HepG2 (cell line): ENCODE results near the gene GNMT. TPM values are rescaled to one million over a fixed set of nuclear protein-coding genes. Genes with fewer than 3 reads are reported as not detected.

ENCODE experiments used
- BORCS8-MEF2B ChIP-seq: sonication (generic); formaldehyde crosslinking; IDR thresholded peaks from 2 replicates; pipeline ENCODE4 v1.8.0; 2022; ENCODE audit warnings: mild to moderate bottlenecking, missing genetic modification reagents
- ERF ChIP-seq: IDR thresholded peaks from 2 replicates; pipeline ENCODE4 v1.6.1; 2018; ENCODE audit warnings: missing biosample characterization, missing genetic modification reagents
- MAFG ChIP-seq: sonication (generic); formaldehyde crosslinking; IDR thresholded peaks from 2 replicates; pipeline ENCODE4 v1.5.1; 2020; ENCODE audit warnings: mild to moderate bottlenecking, missing genetic modification reagents
- MAFK ChIP-seq, 2 experiments: IDR thresholded peaks in 1 of 2; conservative IDR thresholded peaks in 1 of 2; 2 replicates each; pipeline ENCODE4 v1.6.1; 2011; ENCODE audit warnings: improper control_type of control experiment in 2 of 2, low read length in 2 of 2
- POLR2A ChIP-seq, 2 experiments: IDR thresholded peaks; 2 replicates each; pipeline ENCODE4 v1.6.1; 2011; ENCODE audit warnings: low read depth in 2 of 2, low read length in 2 of 2, mild to moderate bottlenecking in 1 of 2, moderate library complexity in 1 of 2; ENCODE audit not compliant: insufficient read depth in 1 of 2
- SMAD3 ChIP-seq: sonication (generic); formaldehyde crosslinking; IDR thresholded peaks from 2 replicates; pipeline ENCODE4 v1.4.0; 2020; ENCODE audit warnings: missing genetic modification reagents
- SP1 ChIP-seq, 2 experiments: fragments of 450-650 bp in 1 of 2; sonication (generic) in 1 of 2; formaldehyde crosslinking in 1 of 2; IDR thresholded peaks; 2 replicates each; pipeline versions ENCODE4 v1.4.0 to v1.6.1; 2016 to 2020; ENCODE audit warnings: missing genetic modification reagents in 1 of 2
- TARDBP ChIP-seq: sonication (generic); formaldehyde crosslinking; IDR thresholded peaks from 2 replicates; pipeline ENCODE4 v1.8.0; 2022; ENCODE audit warnings: mild to moderate bottlenecking, missing genetic modification reagents
- ZC3H13 ChIP-seq: sonication (generic); formaldehyde crosslinking; IDR thresholded peaks from 2 replicates; pipeline ENCODE4 v1.8.1; 2023; ENCODE audit warnings: mild to moderate bottlenecking, missing genetic modification reagents, moderate library complexity
- ZIK1 ChIP-seq: sonication (generic); formaldehyde crosslinking; IDR thresholded peaks from 2 replicates; pipeline ENCODE4 v1.5.0; 2020; ENCODE audit warnings: mild to moderate bottlenecking, low read depth, missing genetic modification reagents, borderline replicate concordance
- ZKSCAN8 ChIP-seq: IDR thresholded peaks from 2 replicates; pipeline ENCODE4 v1.6.1; 2016; ENCODE audit warnings: borderline replicate concordance, missing genetic modification reagents, missing compliant biosample characterization
- ZNF143 ChIP-seq: sonication (generic); formaldehyde crosslinking; IDR thresholded peaks from 2 replicates; pipeline ENCODE4 v1.4.0; 2020; ENCODE audit warnings: missing genetic modification reagents
- ZNF296 ChIP-seq: sonication (generic); formaldehyde crosslinking; conservative IDR thresholded peaks from 2 replicates; pipeline ENCODE4 v1.5.0; 2020; ENCODE audit warnings: mild to moderate bottlenecking, missing genetic modification reagents
- ZNF446 ChIP-seq: sonication (generic); formaldehyde crosslinking; IDR thresholded peaks from 2 replicates; pipeline ENCODE4 v1.5.0; 2020; ENCODE audit warnings: mild to moderate bottlenecking, missing genetic modification reagents
- ZNF652 ChIP-seq: IDR thresholded peaks from 2 replicates; pipeline ENCODE4 v1.6.1; 2016; ENCODE audit warnings: low read depth, borderline replicate concordance
- ZNF724P ChIP-seq: sonication (generic); formaldehyde crosslinking; IDR thresholded peaks from 2 replicates; pipeline ENCODE4 v1.8.0; 2022; ENCODE audit warnings: missing genetic modification reagents, borderline replicate concordance
- ZNF776 ChIP-seq: sonication (generic); formaldehyde crosslinking; IDR thresholded peaks from 2 replicates; pipeline ENCODE4 v1.4.0; 2020; ENCODE audit warnings: mild to moderate bottlenecking, missing genetic modification reagents
- polyA plus RNA-seq, 8 experiments: library from polyadenylated mRNA; depleted of rRNA in 3 of 8; stranded (reverse) in 7 of 8; unstranded in 1 of 8; fragments of >200 nt; fragmentation: Illumina TruSeq in 4 of 8; extraction: Trizol in 4 of 8; gene quantifications; 2 replicates each; pipeline versions ENCODE4 v1.2.1 to v1.2.3, GENCODE V29; 2011 to 2016; ENCODE audit warnings: low read depth in 4 of 8, missing spikeins in 1 of 8, mixed read lengths in 1 of 8; ENCODE audit not compliant: insufficient read depth in 1 of 8
- total RNA-seq, 5 experiments: library from RNA; depleted of rRNA; stranded (reverse); fragments of >200 nt; fragmentation: Illumina TruSeq; extraction: Trizol; gene quantifications; 2 replicates each; pipeline ENCODE4 v1.2.3, GENCODE V29; 2016; ENCODE audit warnings: low read depth in 1 of 5
- TF ChIP-seq, protein P1 (sequence below): sonication (generic); formaldehyde crosslinking; IDR thresholded peaks from 2 replicates; pipeline ENCODE4 v1.9.0; 2021; ENCODE audit warnings: missing genetic modification reagents, mild to moderate bottlenecking, borderline replicate concordance
- TF ChIP-seq, protein P2 (sequence below): sonication (generic); formaldehyde crosslinking; IDR thresholded peaks from 2 replicates; pipeline ENCODE4 v1.4.0; 2020; ENCODE audit warnings: missing genetic modification reagents
- TF ChIP-seq, protein P3 (sequence below): sonication (generic); formaldehyde crosslinking; IDR thresholded peaks from 2 replicates; pipeline ENCODE4 v1.4.0; 2020; ENCODE audit warnings: missing genetic modification reagents, mild to moderate bottlenecking, borderline replicate concordance
- TF ChIP-seq, protein P4 (sequence below): sonication (generic); formaldehyde crosslinking; IDR thresholded peaks from 2 replicates; pipeline ENCODE4 v1.8.1; 2023; ENCODE audit warnings: missing genetic modification reagents, mild to moderate bottlenecking, borderline replicate concordance
- TF ChIP-seq, protein P5 (sequence below): sonication (generic); formaldehyde crosslinking; IDR thresholded peaks from 2 replicates; pipeline ENCODE4 v1.4.0; 2020; ENCODE audit warnings: missing genetic modification reagents, borderline replicate concordance

GNMT gene
- total and polyA plus RNA-seq, 2 of the 13 experiments (the other 11 are each of a cell fraction or from before 2014, with no cell fraction given) = 2.8 to 7.0 TPM

DNA sequence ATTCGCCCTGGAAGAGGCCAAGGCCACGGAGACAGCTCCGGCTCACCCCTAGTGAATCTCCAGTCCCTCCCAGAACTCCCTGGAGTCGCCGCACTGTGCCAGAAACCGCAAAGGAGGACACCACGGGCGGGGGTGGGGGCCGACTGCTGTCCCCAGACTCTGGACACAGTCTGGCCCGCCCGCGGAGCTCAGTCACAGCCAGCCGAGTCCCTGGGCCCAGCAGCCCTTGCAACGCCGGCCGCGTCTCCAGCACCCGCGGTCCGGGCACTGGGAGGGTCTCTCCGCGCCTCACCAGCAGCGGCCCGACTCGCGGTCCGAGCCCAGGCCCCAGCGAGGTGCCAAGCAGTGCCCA is 17.9 kb downstream of the GNMT start (continued):
- TF ChIP-seq BORCS8-MEF2B (CRISPR knock-in tag) = no peak
- TF ChIP-seq SMAD3 = no peak
- no peak for TF ChIP-seq ZNF776
- TF ChIP-seq, protein P1, sequence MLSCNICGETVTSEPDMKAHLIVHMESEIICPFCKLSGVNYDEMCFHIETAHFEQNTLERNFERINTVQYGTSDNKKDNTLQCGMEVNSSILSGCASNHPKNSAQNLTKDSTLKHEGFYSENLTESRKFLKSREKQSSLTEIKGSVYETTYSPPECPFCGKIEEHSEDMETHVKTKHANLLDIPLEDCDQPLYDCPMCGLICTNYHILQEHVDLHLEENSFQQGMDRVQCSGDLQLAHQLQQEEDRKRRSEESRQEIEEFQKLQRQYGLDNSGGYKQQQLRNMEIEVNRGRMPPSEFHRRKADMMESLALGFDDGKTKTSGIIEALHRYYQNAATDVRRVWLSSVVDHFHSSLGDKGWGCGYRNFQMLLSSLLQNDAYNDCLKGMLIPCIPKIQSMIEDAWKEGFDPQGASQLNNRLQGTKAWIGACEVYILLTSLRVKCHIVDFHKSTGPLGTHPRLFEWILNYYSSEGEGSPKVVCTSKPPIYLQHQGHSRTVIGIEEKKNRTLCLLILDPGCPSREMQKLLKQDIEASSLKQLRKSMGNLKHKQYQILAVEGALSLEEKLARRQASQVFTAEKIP (CRISPR knock-in tag) = no peak
- 0 out of 4 replicates have a peak, but pooled peaks of 1 of the 2 experiments have one; percentile 50 for TF ChIP-seq POLR2A (IDR thresholded peaks at IDR 0.05; ENCODE audit: insufficient read depth in 1 of 2, low read depth in 2 of 2, low read length in 2 of 2)
- TF ChIP-seq, protein P2, sequence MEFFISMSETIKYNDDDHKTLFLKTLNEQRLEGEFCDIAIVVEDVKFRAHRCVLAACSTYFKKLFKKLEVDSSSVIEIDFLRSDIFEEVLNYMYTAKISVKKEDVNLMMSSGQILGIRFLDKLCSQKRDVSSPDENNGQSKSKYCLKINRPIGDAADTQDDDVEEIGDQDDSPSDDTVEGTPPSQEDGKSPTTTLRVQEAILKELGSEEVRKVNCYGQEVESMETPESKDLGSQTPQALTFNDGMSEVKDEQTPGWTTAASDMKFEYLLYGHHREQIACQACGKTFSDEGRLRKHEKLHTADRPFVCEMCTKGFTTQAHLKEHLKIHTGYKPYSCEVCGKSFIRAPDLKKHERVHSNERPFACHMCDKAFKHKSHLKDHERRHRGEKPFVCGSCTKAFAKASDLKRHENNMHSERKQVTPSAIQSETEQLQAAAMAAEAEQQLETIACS = no peak
- TF ChIP-seq MAFK (conservative IDR thresholded peaks at IDR 0.05 in 1 of 2, IDR thresholded peaks at IDR 0.05 in 1 of 2; ENCODE audit: low read length in 2 of 2) = no peak
- no peak for TF ChIP-seq ZNF724P
- TF ChIP-seq ZNF652 (CRISPR knock-in tag) = no peak
- TF ChIP-seq SP1 (IDR thresholded peaks at IDR 0.05) = no peak
- no peak for TF ChIP-seq SP1 (CRISPR knock-in tag; IDR thresholded peaks at IDR 0.05)
- TF ChIP-seq ZKSCAN8 (CRISPR knock-in tag) = no peak
- TF ChIP-seq, protein P3, sequence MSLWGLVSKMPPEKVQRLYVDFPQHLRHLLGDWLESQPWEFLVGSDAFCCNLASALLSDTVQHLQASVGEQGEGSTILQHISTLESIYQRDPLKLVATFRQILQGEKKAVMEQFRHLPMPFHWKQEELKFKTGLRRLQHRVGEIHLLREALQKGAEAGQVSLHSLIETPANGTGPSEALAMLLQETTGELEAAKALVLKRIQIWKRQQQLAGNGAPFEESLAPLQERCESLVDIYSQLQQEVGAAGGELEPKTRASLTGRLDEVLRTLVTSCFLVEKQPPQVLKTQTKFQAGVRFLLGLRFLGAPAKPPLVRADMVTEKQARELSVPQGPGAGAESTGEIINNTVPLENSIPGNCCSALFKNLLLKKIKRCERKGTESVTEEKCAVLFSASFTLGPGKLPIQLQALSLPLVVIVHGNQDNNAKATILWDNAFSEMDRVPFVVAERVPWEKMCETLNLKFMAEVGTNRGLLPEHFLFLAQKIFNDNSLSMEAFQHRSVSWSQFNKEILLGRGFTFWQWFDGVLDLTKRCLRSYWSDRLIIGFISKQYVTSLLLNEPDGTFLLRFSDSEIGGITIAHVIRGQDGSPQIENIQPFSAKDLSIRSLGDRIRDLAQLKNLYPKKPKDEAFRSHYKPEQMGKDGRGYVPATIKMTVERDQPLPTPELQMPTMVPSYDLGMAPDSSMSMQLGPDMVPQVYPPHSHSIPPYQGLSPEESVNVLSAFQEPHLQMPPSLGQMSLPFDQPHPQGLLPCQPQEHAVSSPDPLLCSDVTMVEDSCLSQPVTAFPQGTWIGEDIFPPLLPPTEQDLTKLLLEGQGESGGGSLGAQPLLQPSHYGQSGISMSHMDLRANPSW (CRISPR knock-in tag) = no peak
- TF ChIP-seq TARDBP = no peak; the same call in 1 of the 2 replicates
- no peak for TF ChIP-seq ZNF446 (CRISPR knock-in tag)
- TF ChIP-seq ERF (CRISPR knock-in tag) = no peak
- no peak for TF ChIP-seq ZNF143
- TF ChIP-seq ZIK1 (CRISPR knock-in tag) = no peak
- TF ChIP-seq ZNF296 (CRISPR knock-in tag) = peak; percentile 80; the same call in 1 of the 2 replicates
- TF ChIP-seq, protein P4, sequence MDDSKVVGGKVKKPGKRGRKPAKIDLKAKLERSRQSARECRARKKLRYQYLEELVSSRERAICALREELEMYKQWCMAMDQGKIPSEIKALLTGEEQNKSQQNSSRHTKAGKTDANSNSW (CRISPR knock-in tag) = no peak
- TF ChIP-seq, protein P5, sequence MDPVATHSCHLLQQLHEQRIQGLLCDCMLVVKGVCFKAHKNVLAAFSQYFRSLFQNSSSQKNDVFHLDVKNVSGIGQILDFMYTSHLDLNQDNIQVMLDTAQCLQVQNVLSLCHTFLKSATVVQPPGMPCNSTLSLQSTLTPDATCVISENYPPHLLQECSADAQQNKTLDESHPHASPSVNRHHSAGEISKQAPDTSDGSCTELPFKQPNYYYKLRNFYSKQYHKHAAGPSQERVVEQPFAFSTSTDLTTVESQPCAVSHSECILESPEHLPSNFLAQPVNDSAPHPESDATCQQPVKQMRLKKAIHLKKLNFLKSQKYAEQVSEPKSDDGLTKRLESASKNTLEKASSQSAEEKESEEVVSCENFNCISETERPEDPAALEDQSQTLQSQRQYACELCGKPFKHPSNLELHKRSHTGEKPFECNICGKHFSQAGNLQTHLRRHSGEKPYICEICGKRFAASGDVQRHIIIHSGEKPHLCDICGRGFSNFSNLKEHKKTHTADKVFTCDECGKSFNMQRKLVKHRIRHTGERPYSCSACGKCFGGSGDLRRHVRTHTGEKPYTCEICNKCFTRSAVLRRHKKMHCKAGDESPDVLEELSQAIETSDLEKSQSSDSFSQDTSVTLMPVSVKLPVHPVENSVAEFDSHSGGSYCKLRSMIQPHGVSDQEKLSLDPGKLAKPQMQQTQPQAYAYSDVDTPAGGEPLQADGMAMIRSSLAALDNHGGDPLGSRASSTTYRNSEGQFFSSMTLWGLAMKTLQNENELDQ = no peak
- TF ChIP-seq MAFG = no peak
- peak; percentile 1 for TF ChIP-seq ZC3H13 (CRISPR knock-in tag)
